BE2C (cell line): ENCODE results near the gene FST.

Experiments
- DNase-seq: peaks from one replicate; pipeline ENCODE4 v3.0.0-alpha.2; 2020
- H3K27me3 ChIP-seq: fragments of 250-450 bp; sonication (Bioruptor Pico); 2 replicates; pipeline ENCODE4 v1.5.1; 2020; ENCODE audit warnings: mild to moderate bottlenecking
- H3K36me3 ChIP-seq: fragments of 250-450 bp; sonication (Bioruptor Pico); 2 replicates; pipeline ENCODE4 v1.5.1; 2020; ENCODE audit warnings: mild to moderate bottlenecking
- H3K4me1 ChIP-seq: fragments of 250-450 bp; sonication (Bioruptor Pico); 2 replicates; pipeline ENCODE4 v1.5.1; 2020
- H3K4me3 ChIP-seq: 2 replicates; pipeline ENCODE4 v1.5.1; 2011; ENCODE audit warnings: low read depth, low read length
- H3K9me3 ChIP-seq: fragments of 250-450 bp; sonication (Bioruptor Pico); 2 replicates; pipeline ENCODE4 v1.5.1; 2020
- CTCF ChIP-seq: IDR thresholded peaks from 2 replicates; pipeline ENCODE4 v1.5.1; 2012; ENCODE audit warnings: mild to moderate bottlenecking, low read depth, low read length

Gene FST

GRCh38 chr5:53501054-53501453 is 20.6 kb downstream of the FST start:
- Histone ChIP-seq H3K4me3 (no peak overlapping the region), H3K9me3 (no peaks in the 10 kb centered on the region), H3K4me1 (no peaks in the 10 kb centered on the region), H3K27me3 (no peaks in the 10 kb centered on the region), H3K36me3 (no peaks in the 10 kb centered on the region)
- TF ChIP-seq CTCF, result no peak
- no peak for DNase-seq

- DNase-seq, result no peak
- Histone ChIP-seq H3K4me1 (no peaks in the 10 kb centered on the region), H3K27me3 (no peaks in the 10 kb centered on the region), H3K4me3 (no peak overlapping the region), H3K36me3 (no peaks in the 10 kb centered on the region), H3K9me3 (no peaks in the 10 kb centered on the region)
- TF ChIP-seq CTCF, result no peak
These were observed 23.3 kb downstream of the FST start for GRCh38 chr5:53503562-53504218.

GRCh38 chr5:53507013-53507412 is 26.6 kb downstream of the FST start:
- Histone ChIP-seq H3K4me1 (no peaks in the 10 kb centered on the region), H3K9me3 (no peaks in the 10 kb centered on the region), H3K27me3 (no peaks in the 10 kb centered on the region), H3K36me3 (no peaks in the 10 kb centered on the region), H3K4me3 (no peak overlapping the region)
- DNase-seq, result no peak
- no peak for TF ChIP-seq CTCF

GRCh38 chr5:53508125-53508524 is 27.7 kb downstream of the FST start:
- no peak for DNase-seq
- Histone ChIP-seq H3K4me1 (no peaks in the 10 kb centered on the region), H3K9me3 (no peaks in the 10 kb centered on the region), H3K27me3 (no peaks in the 10 kb centered on the region), H3K36me3 (no peaks in the 10 kb centered on the region), H3K4me3 (no peak overlapping the region)
- TF ChIP-seq CTCF, result no peak

GRCh38 chr5:53512539-53512938 is 32.1 kb downstream of the FST start:
- H3K9me3 ChIP-seq, result no peaks in the 10 kb centered on the region
- no peak for TF ChIP-seq CTCF
- no peak overlapping the region for H3K4me3 ChIP-seq
- no peaks in the 10 kb centered on the region for H3K27me3 ChIP-seq
- H3K4me1 ChIP-seq, result no peaks in the 10 kb centered on the region
- no peak for DNase-seq
- no peaks in the 10 kb centered on the region for H3K36me3 ChIP-seq

- Histone ChIP-seq H3K9me3 (no peaks in the 10 kb centered on the region), H3K27me3 (no peaks in the 10 kb centered on the region), H3K4me3 (no peak overlapping the region), H3K4me1 (no peaks in the 10 kb centered on the region), H3K36me3 (no peaks in the 10 kb centered on the region)
- TF ChIP-seq CTCF, result no peak
- DNase-seq, result no peak
These were observed 35.6 kb downstream of the FST start for GRCh38 chr5:53515988-53516387.
